ENCODE data around the gene FAT1.

- no peak for TF ChIP-seq POLR2A (IDR thresholded peaks at IDR 0.05)
- no peak for TF ChIP-seq CTCF (IDR thresholded peaks at IDR 0.05)
Observed at GRCh38 chr4:186699298-186699697, 24.4 kb downstream of the FAT1 start.

Measured in thyroid gland (tissue), 4 donors.